D721Med (cell line): ENCODE measurements around the gene ACTR2.
A peak's percentile ranks its signal among the peaks of the same experiment; 100 is the strongest.
"Not testable (repeated sequence)": the region's sequence is repeated elsewhere in the genome, so short reads cannot be mapped to it uniquely, and the experiment has no call there.

Experiments
- DNase-seq: peaks from one replicate; pipeline ENCODE4 v3.0.0; 2011; ENCODE audit warnings: low spot score; ENCODE audit not compliant: insufficient read length
- FAIRE-seq: peaks from 2 replicates; lab custom pipeline; 2011; peaks lifted over from hg19 to GRCh38; lab: Jason Lieb, UNC
- TF ChIP-seq, protein P1 (sequence below): IDR thresholded peaks from 2 replicates; pipeline ENCODE4 v1.5.1; 2012; ENCODE audit warnings: mild to moderate bottlenecking, control low read depth; ENCODE audit not compliant: insufficient read depth; ENCODE audit errors: missing control alignments

ACTR2 gene

DNA sequence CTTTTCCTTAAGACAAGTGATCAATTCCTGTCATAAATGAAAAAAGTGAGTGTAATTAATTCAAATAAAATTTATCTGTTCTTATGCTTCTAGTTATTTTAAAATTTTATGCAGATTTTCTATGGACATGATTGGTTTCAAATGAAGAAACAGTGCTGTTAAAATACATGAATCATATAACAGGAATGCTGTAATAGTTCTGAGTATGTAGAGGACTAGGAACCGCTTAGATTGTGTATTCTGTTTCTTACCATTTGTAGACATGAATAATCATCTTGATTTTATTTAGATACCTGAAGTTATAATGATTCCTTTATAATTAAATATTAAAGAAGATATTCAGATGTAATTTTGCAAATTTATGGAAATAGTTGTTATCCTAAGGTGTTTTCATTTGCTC is 3.5 kb downstream of the ACTR2 start:
- TF ChIP-seq, protein P1, sequence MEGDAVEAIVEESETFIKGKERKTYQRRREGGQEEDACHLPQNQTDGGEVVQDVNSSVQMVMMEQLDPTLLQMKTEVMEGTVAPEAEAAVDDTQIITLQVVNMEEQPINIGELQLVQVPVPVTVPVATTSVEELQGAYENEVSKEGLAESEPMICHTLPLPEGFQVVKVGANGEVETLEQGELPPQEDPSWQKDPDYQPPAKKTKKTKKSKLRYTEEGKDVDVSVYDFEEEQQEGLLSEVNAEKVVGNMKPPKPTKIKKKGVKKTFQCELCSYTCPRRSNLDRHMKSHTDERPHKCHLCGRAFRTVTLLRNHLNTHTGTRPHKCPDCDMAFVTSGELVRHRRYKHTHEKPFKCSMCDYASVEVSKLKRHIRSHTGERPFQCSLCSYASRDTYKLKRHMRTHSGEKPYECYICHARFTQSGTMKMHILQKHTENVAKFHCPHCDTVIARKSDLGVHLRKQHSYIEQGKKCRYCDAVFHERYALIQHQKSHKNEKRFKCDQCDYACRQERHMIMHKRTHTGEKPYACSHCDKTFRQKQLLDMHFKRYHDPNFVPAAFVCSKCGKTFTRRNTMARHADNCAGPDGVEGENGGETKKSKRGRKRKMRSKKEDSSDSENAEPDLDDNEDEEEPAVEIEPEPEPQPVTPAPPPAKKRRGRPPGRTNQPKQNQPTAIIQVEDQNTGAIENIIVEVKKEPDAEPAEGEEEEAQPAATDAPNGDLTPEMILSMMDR = no peak
- no peak for FAIRE-seq
- no peak for DNase-seq

DNA sequence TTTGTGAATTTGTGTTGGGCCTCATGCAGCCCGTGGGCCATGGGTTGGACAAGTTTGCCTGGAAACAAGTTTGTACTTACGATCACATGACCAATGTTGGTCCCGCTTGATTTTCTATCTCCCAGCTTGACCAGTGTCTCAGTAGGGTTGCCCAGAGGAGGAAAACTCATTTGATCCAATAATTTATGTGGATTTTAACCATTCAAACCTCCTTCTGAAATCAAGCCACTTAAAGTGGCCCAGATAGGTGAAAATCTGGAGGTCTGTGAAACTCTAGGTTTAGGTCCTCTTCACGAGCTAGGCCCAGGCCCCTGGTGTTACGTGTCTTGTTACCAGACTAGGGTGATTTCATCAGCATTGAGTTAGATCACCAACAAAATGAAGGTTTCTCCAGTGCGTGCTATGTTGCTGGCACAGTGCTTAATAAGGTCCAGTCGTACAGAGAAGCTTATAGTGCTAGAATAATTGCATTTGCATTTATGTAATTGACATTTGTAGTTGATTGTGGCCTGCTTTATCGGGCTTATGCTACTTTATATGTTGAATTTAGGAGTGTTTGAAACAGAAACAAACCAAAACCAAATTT is 4.4 kb downstream of the ACTR2 start:
- FAIRE-seq (no peak), DNase-seq (no peak)
- TF ChIP-seq, protein P1 = no peak

DNA sequence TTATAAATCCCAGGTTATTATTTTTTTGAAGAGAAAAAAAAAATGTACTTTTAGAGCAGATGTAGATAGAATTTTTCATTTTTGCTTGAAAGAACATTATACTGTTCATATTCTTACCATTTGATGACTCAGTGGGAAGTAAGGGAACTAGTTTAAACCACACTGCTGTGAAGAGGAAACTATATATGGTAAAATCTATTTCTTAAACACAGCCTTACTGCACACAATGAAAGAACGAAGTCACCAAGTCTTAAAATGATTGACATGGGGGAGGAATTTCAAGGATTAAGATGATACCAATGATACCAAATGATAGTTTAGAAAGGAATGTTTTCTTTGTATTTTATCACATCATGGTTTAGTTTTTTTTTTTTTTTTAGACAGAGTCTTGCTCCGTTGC is 5.0 kb downstream of the ACTR2 start:
- DNase-seq (no peak), FAIRE-seq (no peak)
- TF ChIP-seq, protein P1 = no peak

DNA sequence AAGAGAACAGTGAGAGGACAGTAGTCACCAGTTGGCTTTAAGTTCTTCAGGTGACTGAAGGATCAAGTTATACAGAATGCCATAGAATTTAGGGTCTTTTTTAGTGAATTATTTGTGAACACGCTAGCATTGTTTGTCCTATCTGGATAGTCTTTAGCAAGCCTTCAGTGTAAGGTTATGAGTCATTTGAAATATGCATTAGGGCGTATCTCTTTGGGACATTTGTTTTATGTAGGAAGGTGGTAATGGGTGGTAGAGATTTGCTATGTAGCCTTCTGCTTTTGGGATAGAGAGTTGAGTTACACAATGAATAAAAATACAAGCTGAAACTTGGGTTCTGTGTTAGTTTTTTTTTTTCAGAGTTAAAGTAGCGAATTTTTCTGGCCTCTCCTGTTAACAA is 13.0 kb downstream of the ACTR2 start:
- no peak for FAIRE-seq
- no peak for DNase-seq
- TF ChIP-seq, protein P1 = no peak

DNA sequence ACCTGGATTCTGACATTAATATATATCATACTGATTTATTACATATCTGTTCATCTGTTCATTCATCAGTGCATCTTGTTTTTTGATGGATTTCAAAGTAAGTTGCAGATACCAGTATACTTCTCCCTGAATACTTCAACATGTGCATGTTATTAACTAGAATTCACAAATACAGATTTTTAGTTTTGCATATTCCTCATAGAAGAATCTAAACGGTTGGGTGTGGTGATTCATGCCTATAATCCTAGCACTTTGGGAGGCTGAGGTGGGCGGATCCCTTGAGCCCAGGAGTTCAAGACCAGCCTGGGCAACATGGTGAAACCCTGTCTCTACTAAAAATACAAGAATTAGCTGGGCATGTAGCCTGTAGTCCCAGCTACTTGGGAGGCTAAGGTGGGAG is 16.8 kb downstream of the ACTR2 start:
- DNase-seq, FAIRE-seq: not testable (repeated sequence)

DNA sequence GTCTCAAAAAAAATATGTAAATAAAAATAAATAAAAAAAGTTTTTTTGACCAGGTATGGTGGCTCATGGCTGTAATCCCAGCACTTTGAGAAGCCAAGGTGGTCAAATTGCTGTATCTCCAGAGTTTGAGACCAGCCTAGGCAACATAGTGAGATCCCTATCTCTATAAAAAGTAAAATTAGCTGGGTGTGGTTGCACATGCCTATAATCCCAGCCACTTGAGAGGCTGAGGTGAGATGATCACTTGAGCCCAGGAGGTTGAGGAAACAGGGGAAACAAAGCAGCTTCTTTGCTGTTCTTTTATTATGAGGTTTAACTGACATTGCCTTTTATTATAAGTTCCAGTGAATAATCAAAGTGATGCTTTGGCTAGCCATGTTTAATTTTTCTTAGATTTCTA is 25.0 kb downstream of the ACTR2 start:
- DNase-seq = no peak
- TF ChIP-seq, protein P1 = no peak
- FAIRE-seq = no peak

DNA sequence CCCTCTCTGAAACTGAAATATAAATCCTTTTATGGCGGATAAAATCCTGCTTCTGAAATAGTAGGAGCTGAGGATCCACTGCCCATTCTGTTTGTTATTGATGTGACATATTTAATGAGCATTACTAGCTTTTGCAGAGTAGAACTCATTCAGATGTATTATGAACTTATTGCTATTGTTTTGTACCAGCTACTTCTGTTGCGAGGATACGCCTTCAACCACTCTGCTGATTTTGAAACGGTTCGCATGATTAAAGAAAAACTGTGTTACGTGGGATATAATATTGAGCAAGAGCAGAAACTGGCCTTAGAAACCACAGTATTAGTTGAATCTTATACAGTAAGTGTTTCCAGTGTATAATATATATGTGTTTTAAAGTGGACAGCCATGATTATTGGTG is 27.7 kb downstream of the ACTR2 start:
- TF ChIP-seq, protein P1 = no peak
- FAIRE-seq (no peak), DNase-seq (no peak)

DNA sequence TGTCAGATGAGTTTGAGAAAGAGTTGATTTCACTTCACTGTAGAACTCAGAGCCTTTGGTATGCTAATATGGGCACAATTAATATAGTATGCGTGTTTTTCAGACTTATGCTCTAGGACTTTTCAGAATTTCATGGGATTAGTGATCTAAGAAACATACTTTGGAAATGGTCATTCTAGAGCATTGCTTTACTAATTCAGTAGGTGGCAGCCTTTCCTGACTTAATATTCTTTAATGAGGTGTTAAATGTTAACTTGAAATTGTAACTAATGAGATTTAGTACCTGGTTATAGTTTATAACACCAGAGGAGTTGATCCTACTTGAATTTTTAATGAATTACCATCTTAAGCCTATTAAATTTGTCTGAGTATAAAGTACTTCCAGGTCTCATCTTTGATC is 28.4 kb downstream of the ACTR2 start:
- TF ChIP-seq, protein P1 = peak; percentile 51
- FAIRE-seq (peak; percentile 66), DNase-seq (no peak)

DNA sequence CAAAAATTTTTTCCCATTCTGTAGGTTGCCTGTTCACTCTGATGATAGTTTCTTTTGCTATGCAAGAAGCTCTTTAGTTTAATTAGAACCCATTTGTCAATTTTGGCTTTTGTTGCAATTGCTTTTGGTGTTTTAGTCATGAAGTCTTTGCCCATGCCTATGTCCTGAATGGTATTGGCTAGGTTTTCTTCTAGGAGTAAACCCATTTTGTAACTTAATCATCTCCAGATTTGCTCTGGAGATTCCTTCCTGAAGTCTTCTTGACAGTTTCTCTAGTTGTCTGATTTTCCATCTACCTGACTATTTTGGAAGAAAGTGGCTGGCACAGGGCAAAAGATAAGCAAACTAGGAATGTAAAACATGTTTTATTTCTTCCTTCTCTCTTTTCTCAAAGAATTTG is 30.2 kb downstream of the ACTR2 start:
- FAIRE-seq, DNase-seq: not testable (repeated sequence)
